ENCODE results near the gene UGT2B17.
A peak's percentile ranks its signal among the peaks of the same experiment; 100 is the strongest.
"Not testable (repeated sequence)": the region's sequence is repeated elsewhere in the genome, so short reads cannot be mapped to it uniquely, and the experiment has no call there.

UGT2B17 gene

DNA sequence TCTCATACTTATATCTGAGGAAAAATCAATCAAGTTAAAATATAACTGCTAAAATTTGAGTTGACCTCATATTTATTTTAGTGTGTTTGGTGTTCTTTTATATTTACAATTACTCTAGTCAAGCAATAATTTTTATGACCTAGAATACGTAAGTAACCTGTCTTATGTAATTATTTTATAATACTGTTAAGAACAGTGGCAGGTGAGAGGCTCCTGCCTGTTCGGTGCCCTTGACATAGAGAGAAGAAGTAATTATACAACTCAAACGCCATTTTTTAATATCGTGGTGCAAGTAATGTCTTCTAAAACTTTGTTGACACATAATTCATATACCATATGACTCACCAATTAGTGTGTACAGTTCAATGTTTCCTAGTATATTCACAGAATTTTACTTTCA lies 7.6 kb downstream of the UGT2B17 start:
- DNase-seq: not testable (repeated sequence)

DNA sequence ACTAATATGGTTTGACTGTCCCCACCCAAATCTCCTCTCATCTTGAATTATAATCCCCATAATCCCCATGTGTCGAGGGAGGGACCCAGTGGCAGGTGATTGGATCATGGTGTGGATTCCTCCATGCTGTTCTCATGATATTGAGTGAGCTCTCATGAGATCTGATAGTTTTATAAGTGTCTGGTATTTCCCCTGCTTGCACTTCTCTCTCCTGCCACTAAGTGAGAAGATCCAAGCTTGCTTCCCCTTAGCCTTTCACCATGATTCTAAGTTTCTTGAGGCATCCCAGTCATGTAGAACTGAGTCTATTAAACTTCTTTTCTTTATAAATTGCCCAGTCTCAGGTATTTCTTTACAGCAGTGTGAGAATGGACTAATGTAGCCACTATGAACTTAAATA lies 9.8 kb downstream of the UGT2B17 start:
- DNase-seq: not testable (repeated sequence)

GRCh38 chr4:68565082-68565481 lies 11.0 kb downstream of the UGT2B17 start:
- DNase-seq: not testable (repeated sequence)

DNA sequence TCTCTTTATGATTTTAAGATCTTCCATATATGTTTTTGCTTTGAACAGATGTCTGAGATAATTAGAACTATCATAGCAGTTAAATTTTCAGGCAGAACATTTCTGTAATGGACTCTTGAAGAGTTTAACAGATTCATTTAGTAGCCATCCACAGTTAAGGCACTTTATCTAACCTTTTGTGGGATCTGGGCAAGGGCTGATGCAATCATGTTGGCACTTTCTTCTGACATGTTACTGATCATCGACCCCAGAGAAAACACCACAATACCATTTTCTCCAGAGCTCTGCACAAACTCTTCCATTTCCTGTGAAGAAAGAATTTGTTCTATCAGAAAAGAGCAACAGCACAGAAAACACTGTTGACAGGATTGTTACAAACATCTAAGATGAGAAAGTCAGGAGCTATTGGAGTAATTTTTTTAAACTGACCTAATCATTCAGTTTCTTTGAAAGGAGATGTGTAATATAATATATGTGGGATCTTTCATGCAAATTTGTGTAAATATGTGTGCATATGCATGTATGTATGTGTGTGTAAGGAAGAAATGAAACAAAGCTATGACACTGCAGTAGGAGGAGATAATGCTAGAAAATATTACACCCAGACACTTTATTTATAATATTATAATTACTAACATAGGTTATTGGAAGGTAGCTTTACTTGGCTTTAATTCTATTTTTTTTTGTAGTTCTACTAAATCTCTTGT lies 15.6 kb downstream of the UGT2B17 start:
- DNase-seq: not testable (repeated sequence)

- DNase-seq: not testable (repeated sequence)
These were observed 22.3 kb downstream of the UGT2B17 start for GRCh38 chr4:68553830-68554229.

GRCh38 chr4:68552818-68553811 lies 23.0 kb downstream of the UGT2B17 start:
- DNase-seq: not testable (repeated sequence)

GRCh38 chr4:68542742-68543141 lies 33.4 kb downstream of the UGT2B17 start:
- DNase-seq: not testable (repeated sequence)

GRCh38 chr4:68536375-68536774 lies 39.7 kb downstream of the UGT2B17 start:
- no peak for DNase-seq

DNA sequence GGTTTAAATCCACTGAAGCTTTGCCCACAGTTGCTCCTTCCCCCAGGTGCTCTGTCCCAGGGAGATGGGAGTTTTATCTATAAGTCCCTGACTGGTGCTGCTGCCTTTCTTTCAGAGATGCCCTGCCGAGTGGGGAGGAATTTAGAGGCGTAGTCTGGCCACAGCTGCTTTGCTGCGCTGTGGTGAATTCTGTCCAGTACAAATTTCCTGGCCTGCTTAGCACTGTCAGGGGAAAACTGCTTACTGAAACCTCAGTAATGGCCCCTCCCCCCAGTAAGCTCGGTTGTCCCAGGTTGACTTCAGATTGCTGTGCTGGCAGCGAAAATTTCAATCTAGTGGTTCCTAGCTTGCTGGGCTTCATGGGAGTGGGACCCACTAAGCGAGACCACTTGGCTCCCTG lies 40.1 kb downstream of the UGT2B17 start:
- no peak for DNase-seq

GRCh38 chr4:68522232-68522631 lies 53.9 kb downstream of the UGT2B17 start:
- not testable (repeated sequence) for DNase-seq

DNA sequence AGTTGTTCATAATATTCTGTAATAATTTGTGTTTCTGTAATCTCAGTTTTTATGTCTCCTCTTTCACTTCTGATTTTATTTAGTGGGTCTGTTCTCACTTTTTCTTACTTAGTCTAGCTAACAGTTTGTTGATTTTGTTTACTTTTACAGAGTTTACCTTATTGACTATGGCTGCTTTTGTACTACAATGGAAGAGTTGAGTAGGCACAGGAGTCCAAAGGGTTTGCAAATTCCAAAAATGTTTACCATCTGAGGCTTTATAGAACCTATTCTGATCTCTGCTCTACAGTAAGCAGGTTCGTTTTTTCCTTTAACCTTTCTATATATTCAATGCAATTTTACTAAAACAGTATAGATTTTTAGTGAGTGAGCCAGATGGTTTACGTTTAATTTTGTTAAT lies 55.1 kb downstream of the UGT2B17 start:
- DNase-seq: no peak

GRCh38 chr4:68518889-68519288 lies 57.2 kb downstream of the UGT2B17 start:
- no peak for DNase-seq

DNA sequence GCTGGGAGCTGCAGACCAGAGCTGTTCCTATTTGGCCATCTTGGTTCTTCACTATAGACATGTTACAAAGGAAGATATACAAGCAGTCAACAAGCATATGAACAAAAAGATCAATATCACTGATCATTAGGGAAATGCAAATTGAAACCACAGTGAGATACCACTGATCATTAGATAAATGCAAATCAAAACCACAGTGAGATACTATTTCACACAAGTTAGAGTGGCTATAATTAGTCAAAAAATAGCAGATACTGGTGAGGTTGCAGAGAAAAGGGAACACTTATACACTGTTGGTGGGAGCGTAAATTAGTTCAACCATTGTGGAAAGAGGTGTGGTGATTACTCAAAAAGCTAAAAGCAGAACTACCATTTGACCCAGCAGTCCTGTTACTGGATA lies 70.7 kb downstream of the UGT2B17 start:
- not testable (repeated sequence) for DNase-seq

DNA sequence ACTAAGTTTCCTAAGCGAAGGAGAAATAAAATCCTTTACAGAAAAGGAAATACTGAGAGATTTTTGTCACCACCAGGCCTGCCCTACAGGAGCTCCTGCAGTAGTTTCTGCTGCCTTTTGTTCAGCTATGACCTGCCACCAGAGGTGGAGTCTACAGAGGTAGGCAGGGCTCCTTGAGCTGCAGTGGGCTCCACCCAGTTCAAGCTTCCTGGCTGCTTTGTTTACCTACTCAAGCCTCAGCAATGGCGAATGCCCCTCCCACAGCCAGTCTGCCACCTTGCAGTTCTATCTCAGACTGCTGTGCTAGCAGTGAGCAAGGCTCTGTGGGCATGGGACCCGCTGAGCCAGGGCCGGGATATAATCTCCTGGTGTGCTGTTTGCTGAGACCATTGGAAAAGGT lies 71.3 kb downstream of the UGT2B17 start:
- not testable (repeated sequence) for DNase-seq

DNA sequence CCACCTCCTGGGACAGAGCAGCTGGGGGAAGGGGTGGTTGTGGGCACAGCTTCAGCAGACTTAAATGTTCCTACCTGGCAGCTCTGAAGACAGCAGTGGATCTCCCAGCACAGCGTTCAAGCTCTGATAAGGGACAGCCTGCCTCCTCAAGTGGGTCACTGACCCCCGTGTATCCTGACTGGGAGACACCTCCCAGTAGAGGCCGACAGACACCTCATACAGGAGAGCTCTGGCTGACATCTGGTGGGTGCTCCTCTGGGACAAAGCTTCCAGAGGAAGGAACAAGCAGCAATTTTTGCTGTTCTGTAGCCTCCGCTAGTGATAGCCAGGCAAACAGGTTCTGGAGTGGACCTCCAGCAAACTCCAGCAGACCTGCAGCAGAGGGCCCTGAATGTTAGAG lies 72.7 kb downstream of the UGT2B17 start:
- DNase-seq: not testable (repeated sequence)

DNA sequence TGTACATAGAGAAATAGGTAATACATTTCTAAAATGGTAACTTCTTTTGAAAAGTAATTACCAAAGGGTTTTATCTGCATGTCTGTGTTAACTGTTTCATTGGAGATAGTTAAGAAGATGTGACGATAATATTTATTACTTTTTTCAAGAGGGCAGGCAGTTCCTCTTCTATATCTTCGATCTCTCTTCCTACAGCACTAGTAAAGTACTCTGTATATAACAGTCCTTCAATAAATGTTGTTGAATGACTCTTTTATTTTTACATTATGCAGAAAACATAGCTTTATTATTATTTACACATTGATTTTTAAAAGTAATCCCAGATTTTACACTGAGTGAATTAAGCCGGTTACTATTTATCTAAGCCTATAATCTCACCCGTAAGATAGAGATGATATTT lies 77.1 kb downstream of the UGT2B17 start:
- no peak for DNase-seq

- peak in 1 of 2 experiments; percentile 60 for DNase-seq
These were observed 77.6 kb downstream of the UGT2B17 start for GRCh38 chr4:68498413-68499007.

DNA sequence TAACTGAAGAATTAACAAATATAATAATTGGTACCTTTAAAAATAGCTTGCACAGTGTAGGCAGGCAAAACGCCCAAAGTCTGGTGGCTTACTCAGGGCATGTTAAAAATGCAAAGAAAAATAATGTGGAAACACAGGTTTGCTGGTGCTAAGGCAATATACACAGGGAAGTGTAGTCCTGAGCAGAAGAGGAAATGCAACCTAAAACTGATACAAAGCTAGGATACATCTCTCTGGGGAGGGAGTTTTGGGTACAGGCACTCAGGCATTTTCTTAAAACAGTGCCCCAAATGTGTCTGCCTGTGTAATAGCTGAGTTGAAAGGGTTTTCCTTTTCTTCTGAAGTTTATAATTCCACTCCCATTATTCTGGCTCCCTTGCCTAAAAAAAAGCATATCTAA lies 81.4 kb downstream of the UGT2B17 start:
- no peak for DNase-seq

GRCh38 chr4:68490826-68491457 lies 85.2 kb downstream of the UGT2B17 start:
- DNase-seq: no peak

DNA sequence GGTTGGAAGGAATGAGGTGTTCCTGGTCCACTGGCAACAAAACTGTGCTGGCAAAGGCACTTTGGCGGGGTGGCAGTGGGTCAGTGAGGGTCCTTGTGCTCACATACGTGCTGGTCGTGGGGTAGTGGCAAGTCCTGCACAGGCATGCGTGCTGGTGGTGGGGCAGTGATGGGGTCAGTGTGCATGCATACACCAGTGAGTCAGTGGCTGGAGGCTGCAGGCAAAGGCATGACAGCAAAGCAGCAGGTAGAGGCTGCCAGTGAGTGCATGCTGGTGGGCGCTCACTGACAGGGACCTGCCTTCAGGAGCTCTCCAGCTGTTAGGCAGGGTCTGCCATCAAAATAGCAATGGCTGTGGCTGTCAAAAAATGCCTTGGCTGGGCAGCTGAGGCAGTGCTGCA lies 86.8 kb downstream of the UGT2B17 start:
- DNase-seq: no peak
